AG09319 (cell line): ENCODE results near the gene PCDHB1.

Experiments used
- DNase-seq: peaks from one replicate; pipeline ENCODE4 v3.0.0-alpha.2; 2010; ENCODE audit warnings: low read depth; ENCODE audit errors: extremely low read depth
- TF ChIP-seq, protein P1 (sequence below): IDR thresholded peaks from 2 replicates; pipeline ENCODE4 v1.5.1; 2011; ENCODE audit warnings: low read depth, mild to moderate bottlenecking, inconsistent platforms, low read length, moderate library complexity

The PCDHB1 gene

GRCh38 chr5:141105350-141105749 lies 54.2 kb downstream of the PCDHB1 start:
- TF ChIP-seq, protein P1, sequence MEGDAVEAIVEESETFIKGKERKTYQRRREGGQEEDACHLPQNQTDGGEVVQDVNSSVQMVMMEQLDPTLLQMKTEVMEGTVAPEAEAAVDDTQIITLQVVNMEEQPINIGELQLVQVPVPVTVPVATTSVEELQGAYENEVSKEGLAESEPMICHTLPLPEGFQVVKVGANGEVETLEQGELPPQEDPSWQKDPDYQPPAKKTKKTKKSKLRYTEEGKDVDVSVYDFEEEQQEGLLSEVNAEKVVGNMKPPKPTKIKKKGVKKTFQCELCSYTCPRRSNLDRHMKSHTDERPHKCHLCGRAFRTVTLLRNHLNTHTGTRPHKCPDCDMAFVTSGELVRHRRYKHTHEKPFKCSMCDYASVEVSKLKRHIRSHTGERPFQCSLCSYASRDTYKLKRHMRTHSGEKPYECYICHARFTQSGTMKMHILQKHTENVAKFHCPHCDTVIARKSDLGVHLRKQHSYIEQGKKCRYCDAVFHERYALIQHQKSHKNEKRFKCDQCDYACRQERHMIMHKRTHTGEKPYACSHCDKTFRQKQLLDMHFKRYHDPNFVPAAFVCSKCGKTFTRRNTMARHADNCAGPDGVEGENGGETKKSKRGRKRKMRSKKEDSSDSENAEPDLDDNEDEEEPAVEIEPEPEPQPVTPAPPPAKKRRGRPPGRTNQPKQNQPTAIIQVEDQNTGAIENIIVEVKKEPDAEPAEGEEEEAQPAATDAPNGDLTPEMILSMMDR = no peak
- DNase-seq = no peak
